Medulla oblongata (tissue), 1 donor: Measurements from ENCODE around the gene SPG7.
A peak's percentile ranks its signal among the peaks of the same experiment; 100 is the strongest.
"Not testable (repeated sequence)": the region's sequence is repeated elsewhere in the genome, so short reads cannot be mapped to it uniquely, and the experiment has no call there.

Source experiments
- DNase-seq: peaks from one replicate; pipeline ENCODE4 v3.0.0-alpha.2; 2015; ENCODE audit errors: extremely low spot score

Gene SPG7

DNA sequence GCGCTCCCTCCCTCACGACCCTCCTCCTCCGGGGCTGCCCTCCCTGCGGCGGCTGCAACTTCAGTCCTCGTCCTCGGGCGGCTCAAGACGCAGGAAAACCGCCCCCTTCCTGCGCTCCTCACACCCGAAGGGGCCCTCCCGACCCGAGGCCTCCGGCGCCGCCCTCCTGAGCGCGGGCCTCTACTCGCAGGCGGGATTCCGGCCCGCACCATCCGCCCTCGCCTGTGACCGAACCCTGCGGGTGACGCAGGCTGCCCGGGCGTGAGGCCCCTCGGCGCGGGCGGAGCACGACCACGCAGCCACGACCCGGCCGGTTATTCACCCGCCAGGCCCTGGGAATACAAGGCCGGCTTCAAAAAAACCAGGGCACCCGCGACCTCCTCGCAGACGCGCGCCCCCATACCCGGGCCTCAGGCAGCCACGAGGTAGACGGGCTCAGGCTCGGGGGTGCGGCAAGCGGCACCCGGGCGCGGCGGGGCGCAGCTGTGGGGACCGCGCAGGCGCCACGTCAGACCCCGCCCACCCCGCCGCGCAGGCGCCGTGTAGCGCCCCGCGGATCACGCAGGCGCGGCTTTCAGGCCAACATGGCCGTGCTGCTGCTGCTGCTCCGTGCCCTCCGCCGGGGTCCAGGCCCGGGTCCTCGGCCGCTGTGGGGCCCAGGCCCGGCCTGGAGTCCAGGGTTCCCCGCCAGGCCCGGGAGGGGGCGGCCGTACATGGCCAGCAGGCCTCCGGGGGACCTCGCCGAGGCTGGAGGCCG lies at the start of gene SPG7:
Gene SPG7 (plus strand): TSS at position 570 of the 757 bp plus-strand sequence. CDS start 15 bp downstream, at position 585.
- peak; percentile 84 for DNase-seq

DNA sequence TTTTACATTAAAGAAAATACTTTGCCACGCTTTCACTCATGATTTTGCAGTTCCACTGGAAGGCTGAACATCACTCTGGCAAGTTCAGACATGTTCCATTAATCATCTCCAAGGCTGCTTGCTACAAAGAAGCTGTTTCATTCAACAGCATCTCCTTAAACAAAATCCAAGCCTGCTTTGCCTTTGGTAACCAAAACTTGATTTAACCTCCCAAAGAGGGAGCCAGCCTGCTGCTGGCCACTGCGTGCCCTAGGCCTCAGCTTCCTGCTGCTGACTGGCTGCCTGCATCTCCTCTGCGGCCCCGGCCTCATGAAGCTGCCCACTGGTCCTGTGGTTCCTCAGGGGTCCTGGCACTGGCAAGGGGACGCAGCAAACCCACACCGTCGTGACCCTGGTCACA lies 49.7 kb upstream of the SPG7 start:
- no peak for DNase-seq

DNA sequence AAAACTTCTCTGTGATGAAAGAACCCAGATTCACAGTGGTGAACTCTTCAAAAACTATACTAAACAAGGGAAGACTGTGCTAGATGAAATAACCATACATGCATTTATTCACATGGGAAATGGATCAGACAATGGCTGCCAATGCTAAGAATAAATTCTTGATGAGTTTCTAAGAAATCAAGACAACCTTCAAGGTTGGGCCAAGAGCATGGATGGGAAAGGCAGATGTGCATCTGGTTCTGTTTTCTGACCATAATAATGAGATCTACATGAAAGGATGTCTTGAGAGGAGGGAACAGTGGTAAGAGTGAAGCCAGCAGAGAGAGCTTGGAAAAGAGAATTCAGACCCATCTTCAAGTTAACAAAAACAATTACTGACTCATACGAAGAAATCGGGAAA lies 49.2 kb upstream of the SPG7 start:
- DNase-seq, result no peak

DNA sequence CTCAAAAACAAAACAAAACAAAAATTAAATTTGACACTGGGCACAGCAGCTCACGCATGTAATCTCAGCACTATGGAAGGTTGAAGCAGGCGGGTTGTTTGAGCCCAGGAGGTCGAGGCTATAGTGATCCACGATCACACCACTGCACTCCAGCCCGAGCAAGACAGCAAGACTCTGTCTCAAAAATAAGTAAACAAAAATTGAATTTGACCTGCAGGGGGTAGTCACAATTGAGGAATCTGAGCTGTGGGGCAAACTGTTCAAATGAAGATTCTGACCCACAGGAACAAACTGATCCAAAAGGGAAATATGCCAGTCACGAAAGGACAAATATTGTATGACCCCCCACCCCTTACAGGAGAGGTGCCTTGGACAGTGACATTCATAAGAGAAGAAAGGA lies 47.6 kb upstream of the SPG7 start:
- DNase-seq, result no peak

DNA sequence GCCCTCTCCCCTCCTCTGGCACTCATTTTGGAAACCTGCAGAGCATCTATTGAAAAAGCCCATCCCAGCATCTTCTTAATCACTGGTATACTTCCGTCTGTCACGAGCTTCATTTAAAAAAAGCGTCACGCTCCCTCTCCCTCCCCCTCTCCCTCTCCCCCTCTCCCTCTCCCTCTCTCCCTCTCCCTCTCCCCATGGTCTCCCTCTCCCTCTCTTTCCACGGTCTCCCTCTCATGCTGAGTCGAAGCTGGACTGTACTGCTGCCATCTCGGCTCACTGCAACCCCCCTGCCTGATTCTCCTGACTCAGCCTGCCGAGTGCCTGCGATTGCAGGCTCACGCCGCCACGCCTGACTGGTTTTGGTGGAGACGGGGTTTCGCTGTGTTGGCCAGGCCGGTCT lies 46.3 kb upstream of the SPG7 start:
- not testable (repeated sequence) for DNase-seq

DNA sequence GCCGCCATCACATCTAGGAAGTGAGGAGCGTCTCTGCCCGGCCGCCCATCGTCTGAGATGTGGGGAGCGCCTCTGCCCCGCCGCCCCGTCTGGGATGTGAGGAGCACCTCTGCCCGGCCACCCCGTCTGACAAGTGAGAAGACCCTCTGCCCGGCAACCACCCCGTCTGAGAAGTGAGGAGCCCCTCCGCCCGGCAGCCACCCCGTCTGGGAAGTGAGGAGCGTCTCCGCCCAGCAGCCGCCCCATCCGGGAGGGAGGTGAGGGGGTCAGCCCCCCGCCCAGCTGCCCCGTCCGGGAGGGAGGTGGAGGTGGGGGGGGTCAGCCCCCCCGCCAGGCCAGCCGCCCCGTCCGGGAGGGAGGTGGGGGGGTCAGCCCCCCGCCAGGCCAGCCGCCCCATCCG lies 45.6 kb upstream of the SPG7 start:
- not testable (repeated sequence) for DNase-seq

DNA sequence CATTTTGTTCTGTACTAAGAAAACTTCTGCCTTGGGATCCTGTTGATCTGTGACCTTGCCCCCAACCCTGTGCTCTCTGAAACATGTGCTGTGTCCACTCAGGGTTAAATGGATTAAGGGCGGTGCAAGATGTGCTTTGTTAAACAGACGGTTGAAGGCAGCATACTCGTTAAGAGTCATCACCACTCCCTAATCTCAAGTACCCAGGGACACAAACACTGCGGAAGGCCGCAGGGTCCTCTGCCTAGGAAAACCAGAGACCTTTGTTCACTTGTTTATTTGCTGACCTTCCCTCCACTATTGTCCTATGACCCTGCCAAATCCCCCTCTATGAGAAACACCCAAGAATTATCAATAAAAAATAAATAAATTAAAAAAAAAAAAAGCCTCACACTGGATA lies 44.9 kb upstream of the SPG7 start:
- not testable (repeated sequence) for DNase-seq

DNA sequence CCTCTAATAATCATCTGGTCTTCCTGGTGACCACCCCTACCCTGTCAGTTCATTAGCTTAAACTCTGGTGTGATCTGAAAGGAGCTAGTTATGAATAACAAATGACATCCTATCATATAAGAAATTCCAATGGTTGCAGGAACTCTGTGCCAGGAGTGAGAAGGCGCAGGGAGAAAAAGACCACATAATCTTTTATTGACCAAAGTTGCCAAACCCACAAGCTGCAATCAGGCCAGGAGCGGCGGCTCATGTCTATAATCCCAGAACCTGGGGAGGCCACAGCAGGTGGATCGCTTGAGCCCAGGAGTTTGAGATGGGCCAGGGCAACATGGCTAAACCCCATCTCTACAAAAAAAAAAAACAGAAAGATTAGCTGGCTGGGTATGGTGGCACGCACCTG lies 41.3 kb upstream of the SPG7 start:
- DNase-seq, result no peak

DNA sequence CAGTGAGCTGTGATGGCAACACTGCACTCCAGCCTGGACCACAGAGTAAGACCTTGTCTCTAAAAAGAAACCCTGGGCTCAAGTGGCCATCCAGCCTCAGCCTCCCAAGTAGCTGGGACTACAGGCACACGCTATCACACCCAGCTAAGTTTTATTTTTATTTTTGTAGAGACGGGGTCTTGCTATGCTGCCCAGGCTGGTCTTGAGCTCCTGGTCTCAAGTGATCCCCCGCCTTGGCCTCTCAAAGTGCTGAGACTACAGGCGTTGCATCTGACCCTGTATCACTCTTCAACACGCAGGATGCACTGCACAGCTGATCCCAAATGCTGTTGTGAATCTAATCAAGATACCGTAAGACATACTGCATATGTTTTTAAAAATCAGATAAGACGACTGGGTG lies 40.8 kb upstream of the SPG7 start:
- DNase-seq, result no peak

DNA sequence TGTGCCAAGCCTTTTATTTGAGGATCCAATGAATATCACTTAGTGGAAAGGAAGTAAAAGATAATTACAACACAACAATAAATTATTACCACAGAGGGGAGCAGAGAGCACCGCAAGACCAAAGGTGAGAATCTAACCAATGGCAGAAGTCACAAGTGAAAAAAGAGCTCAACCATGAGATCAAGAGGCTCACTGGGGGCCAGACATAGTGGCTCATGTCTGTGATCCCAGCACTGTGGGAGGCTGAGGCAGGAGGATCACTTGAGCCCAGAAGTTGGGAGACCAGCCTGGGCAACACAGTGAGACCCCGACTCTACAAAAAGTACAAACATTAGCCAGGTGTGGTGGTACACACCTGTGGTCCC lies 35.5 kb upstream of the SPG7 start:
- DNase-seq, result no peak

DNA sequence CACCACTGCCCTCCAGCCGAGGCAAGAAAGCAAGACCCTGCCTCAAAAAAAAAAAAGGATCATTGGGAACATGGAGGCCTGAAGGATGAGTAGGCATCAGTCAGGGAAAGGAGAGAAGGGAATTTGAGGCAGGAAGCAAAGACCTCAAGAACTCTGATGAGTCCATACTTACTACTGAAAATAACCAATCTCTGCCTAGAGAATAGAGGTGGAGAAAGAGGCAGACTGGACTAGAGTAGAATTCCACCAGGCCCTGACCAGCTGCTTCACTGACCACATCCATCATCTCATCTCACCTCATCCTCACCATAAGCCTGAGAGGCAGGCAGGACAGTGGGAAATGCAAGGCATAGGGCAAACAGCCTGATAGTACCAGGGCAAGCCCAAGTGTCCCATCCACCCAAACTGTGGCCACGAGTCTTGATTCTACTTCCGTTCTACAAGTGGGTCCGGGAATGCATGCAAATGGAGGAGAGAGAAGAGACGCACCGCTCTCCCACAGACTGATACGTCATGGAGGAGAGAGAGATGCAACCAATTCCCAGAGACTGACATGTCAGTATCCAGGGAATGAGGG lies 35.0 kb upstream of the SPG7 start:
- DNase-seq, result no peak

DNA sequence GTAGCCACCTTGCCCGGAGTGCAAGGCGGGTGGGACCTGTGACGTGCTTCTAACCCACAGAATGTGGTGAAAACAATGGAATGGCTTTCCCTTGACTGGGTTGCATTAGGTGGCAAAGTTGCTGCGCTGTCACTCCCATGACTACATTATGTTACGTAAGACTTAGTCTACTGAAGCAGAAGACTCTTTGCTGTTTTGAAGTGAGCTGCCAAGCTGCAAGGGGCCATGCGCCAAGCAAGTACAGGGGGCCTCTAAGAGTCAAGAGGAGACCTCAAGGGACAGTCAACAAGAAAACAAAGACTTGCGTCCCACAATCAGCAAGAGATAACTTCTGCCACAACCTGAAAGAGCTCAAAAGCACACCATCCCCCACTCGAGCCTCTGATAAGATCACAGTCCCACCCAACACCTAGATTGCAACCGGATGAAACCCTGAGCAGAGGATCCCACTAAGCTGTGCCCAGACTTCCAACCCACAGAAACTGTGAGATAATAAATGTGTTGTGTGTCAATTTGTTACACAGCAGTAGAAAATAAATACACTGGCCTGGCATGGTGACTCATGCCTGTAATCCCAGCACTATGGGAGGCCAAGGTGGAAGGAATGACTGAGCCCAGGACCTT lies 34.3 kb upstream of the SPG7 start:
- DNase-seq, result no peak

DNA sequence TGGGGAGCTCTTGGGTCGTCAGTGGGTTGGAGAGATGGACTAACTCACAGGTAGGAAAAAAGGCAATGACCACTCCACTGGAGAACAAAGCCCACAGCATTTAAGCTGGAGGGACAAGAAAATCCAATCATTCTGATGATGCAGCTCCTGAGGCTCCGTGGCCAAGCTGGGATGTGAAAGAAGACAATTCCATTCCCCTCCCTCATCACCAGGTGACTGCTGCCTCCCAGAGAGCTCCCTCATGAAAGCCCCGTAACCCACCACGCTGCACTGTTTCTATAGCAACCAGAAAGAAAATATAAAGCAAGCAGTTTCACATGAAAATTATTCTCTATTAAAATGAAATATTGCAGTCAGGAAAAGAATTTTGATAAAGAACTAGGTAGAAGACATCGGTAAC lies 33.1 kb upstream of the SPG7 start:
- no peak for DNase-seq

DNA sequence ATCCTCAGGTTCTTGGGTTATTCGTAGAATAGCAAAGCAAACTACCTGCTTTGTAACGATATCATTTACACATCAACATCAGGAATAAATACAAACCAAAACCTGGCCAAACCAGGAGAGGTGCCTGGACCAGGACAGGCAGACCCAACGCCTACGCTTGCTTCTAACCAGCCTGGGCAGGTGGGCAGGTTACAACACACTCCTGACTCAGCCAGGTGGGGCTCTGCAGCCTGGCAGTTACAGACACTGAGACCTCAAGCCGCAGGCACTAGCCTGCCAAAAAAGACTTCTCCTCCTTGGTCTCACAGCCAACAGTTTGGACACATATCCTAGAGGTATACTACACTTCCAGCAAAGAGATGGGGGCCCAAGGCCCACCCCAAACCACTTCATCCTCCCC lies 31.8 kb upstream of the SPG7 start:
- DNase-seq, result no peak

DNA sequence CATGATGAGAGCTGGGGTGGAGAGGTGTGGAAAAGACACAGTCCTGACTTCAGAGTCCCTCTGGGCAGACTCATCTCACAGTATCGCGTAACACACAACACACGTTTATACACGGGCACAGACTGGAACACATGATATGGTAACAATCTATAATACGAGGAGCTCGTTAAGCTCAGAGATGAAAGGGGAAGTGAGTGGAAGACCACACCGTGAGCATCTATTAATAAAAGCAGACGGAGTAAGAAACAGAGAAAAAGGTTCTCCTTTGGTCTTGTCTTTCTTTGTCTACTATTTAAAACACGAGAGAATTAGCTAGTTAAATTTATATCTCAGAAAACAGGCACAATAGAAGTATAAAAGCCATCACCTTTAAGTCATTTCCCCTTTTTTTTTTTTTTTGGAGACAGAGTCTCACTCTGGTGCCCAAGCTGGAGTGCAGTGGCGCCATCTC lies 31.4 kb upstream of the SPG7 start:
- no peak for DNase-seq

DNA sequence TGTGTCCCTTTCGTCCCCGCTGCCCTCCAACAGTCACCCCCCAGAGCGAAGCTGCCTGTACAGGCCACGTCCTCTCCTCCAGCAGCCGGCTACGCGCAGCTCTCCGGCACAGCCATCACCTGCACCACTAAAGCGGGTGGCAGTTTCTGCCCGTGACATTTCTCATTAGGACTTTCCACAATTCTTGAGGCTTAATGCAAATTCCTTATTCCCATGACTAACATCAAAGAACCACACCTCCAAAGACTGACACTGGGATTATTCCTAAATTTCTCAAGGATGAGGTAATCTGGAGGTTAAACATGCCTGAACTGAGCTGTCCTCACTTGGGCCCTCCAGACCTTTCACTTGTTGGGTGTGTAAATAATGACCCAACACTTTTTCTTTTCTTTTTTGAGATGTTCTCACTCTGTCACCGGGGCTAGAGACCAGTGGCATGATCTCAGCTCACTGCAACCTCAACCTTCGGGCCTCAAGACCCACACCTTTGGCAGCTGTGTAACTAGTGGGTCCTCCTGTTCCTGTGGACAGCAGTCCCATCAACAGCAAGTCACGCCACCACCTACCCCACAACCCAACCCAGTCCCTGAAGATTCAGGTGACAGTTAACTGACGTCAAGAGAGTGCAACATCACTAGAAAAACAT lies 29.5 kb upstream of the SPG7 start:
- DNase-seq, result no peak

DNA sequence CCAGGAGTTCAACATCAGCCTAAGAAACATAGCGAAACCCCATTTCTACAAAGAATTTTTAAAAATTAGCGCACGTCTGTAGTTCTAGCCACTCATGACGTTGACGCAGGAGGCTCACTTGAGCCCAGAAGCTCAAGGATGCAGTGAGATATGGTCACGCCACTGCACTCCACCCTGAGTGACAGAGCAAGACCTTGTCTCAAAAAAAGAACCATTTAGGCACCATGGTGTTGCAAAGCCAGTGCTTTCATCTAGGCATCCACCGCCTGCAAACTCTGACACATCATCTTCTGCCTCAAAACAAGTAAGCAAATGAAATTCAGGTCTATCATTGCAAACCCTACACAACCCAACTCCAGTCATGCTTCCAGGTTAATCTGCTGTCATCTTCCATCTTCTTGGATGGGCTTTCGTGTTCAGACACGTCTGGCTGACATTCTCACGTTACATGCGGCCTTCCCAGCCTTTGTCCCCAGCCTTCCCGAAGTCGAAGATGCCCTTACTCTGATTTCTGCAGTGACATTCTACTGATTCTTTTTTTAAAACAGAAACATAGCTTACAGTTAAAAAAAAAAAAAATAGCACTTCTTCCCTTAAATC lies 26.7 kb upstream of the SPG7 start:
- DNase-seq, result no peak

DNA sequence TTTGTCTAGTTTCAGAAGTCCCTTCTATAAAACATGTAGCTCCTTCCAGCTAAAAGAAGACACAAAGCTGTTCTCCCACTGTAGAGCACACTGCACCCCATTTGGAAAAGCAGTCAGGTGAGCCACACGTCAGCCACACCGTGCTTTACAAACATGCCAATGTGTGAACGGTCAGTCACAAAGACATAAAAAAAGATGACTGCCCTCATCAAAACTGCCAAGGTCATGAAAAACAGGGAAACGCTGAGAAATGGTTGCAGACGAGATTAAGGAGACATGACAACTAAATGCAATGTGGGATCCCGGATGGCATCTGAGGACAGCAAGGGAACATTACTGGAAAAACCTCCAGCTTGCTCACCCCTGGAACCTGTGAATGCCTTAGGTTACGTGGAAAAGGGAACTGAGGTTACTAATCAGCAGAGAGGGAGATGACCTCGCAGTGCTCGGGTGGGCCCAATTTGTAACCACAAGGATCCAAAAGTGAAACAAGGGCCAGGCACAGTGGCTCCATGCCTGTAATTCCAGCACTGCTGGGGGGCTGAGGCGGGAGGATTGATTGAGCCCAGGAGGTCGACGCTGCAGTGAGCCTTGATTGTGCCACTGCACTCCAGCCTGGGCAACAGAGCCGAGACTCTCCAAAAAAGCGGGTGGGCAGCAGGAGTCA lies 25.9 kb upstream of the SPG7 start:
- DNase-seq, result no peak

DNA sequence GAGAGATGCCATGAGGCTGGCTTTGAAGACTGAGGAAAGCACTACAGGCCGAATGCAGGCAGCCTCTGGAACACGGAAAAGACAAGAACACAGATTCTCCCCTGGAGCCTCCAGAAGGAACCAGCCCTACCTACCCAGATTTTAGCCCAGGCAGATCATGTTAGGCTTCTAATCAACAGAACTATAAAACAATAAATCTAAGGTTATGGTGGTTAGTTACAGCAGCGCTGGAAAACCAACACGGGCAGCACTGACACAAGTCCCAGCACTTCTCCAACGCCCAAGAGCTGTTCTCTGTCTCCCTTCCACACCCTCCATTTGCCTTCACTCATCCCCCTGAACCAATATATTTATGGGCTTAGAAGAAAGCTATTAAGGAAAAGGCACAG lies 25.4 kb upstream of the SPG7 start:
- DNase-seq, result no peak

DNA sequence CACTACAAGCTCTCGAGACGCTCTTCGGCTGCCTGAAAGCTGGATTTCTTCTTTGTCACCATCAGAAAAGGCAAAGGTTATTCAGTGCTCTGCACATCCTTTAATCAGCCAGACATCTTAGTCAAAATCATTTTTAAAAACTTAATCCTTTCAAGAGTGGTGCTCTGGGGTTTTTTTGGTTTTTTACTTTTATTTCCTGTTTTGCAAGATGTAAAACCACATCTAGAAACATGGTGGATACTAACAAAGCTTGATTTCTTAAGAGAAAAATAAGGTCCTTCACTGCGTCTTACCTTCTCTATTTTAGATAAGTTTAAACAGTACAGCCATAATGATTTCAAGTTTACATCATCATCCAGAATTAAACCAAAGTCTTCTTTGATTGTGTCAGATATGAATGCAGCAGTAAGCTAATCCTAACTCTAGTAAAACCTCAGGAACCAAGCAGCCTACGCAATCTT lies 24.1 kb upstream of the SPG7 start:
- DNase-seq, result no peak

DNA sequence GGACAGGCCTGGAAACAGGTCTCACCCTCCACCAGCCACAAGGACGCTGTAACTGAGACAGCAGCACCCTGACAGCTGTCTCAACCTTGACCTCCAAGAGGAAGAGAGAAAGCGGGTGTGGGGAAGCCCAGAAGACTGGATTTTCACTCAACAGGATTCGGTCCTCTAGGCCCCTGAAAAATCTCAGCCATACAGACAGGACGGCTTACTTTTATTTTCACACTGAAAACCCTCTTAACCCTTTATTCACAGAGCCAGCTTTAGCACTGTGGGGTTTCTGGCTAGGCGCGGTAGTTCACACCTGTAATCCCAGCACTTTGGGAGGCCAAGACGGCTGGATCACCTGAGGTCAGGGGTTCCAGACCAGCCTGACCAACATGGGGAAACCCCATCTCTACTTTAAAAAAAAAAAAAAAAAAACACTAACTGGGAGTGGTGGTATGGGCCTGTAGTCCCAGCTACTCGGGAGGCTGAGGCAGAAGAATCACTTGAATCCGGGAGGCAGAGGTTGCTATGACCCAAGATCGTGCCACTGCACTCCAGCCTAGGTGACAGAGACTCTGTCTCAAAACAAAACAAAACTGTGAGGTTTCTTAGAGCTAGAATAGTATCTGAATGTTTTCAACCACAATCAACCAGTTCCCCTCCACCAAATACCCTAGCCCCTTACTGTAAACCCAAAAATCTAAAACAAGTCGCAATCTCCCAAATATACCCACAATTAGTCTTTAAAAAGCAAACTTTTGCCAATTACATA lies 23.1 kb upstream of the SPG7 start:
- DNase-seq, result no peak
